Smooth muscle cell of the pulmonary artery (primary cell): ENCODE results near the gene MCF2. TPM values are rescaled to one million over a fixed set of nuclear protein-coding genes. Genes with fewer than 3 reads are reported as not detected.

Experiments used
- total RNA-seq: library from RNA; depleted of rRNA; stranded (reverse); fragments of >200 nt; gene quantifications from 2 replicates; pipeline ENCODE4 v1.2.3, GENCODE V29; 2014

The MCF2 gene, protein sequence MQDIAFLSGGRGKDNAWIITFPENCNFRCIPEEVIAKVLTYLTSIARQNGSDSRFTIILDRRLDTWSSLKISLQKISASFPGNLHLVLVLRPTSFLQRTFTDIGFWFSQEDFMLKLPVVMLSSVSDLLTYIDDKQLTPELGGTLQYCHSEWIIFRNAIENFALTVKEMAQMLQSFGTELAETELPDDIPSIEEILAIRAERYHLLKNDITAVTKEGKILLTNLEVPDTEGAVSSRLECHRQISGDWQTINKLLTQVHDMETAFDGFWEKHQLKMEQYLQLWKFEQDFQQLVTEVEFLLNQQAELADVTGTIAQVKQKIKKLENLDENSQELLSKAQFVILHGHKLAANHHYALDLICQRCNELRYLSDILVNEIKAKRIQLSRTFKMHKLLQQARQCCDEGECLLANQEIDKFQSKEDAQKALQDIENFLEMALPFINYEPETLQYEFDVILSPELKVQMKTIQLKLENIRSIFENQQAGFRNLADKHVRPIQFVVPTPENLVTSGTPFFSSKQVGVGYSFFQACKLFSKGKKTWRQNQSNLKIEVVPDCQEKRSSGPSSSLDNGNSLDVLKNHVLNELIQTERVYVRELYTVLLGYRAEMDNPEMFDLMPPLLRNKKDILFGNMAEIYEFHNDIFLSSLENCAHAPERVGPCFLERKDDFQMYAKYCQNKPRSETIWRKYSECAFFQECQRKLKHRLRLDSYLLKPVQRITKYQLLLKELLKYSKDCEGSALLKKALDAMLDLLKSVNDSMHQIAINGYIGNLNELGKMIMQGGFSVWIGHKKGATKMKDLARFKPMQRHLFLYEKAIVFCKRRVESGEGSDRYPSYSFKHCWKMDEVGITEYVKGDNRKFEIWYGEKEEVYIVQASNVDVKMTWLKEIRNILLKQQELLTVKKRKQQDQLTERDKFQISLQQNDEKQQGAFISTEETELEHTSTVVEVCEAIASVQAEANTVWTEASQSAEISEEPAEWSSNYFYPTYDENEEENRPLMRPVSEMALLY
- 0.07 and 0.10 TPM in 2 replicates for total RNA-seq

DNA sequence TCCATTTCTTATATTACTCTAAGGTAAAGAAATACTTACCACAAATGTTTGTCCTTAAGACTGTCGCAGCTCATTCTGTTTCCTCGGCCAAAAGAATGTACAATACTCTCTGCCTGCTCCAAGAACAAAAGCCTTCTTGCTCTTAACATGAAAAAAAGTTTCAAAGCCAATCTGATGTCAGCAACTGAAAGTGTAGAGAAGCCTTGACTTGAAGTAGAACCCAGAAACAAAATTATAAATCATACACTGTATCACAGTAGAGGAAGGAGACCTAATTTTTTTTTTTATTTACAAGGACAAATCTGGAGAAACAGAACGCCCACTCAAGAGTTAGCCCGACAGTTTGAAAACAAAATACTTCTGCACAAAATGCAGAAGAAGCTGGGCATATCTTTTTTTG is at the start of gene MCF2:
Gene MCF2 (minus strand): TSS at position 101 of the 400 bp plus-strand sequence. CDS start 56,423 bp downstream, outside the sequence.

Other genes with a start within 250 kb of the MCF2 start
- gene F9, start 177.4 kb downstream of the MCF2 start, total RNA-seq = not detected in 2 replicates
- 43.1 and 70.3 TPM in 2 replicates for gene ATP11C, start 224.9 kb upstream of the MCF2 start, total RNA-seq